HepG2 (cell line): Measurements from ENCODE around the gene SLC35B1. TPM values are rescaled to one million over a fixed set of nuclear protein-coding genes. Genes with fewer than 3 reads are reported as not detected.
A peak's percentile ranks its signal among the peaks of the same experiment; 100 is the strongest.

ENCODE experiments used
- CEBPG ChIP-seq: IDR thresholded peaks from 2 replicates; pipeline ENCODE4 v1.6.1; 2016
- CHCHD3 ChIP-seq: sonication (generic); formaldehyde crosslinking; IDR thresholded peaks from 2 replicates; pipeline ENCODE4 v1.8.0; 2022; ENCODE audit warnings: mild to moderate bottlenecking, missing genetic modification reagents, moderate library complexity
- CSRNP1 ChIP-seq: sonication (generic); formaldehyde crosslinking; IDR thresholded peaks from 2 replicates; pipeline ENCODE4 v1.8.1; 2023; ENCODE audit warnings: mild to moderate bottlenecking, missing genetic modification reagents
- DPF2 ChIP-seq: sonication (generic); formaldehyde crosslinking; IDR thresholded peaks from 2 replicates; pipeline ENCODE4 v1.4.0; 2020; ENCODE audit warnings: mild to moderate bottlenecking, low read depth, missing genetic modification reagents, borderline replicate concordance
- ETV6 ChIP-seq: sonication (generic); formaldehyde crosslinking; conservative IDR thresholded peaks from 2 replicates; pipeline ENCODE4 v1.4.0; 2020; ENCODE audit warnings: missing genetic modification reagents
- GABPB1 ChIP-seq: IDR thresholded peaks from 2 replicates; pipeline ENCODE4 v1.6.1; 2016; ENCODE audit warnings: mild to moderate bottlenecking, missing genetic modification reagents, moderate library complexity, missing compliant biosample characterization
- HDAC2 ChIP-seq: sonication (generic); formaldehyde crosslinking; IDR thresholded peaks from 2 replicates; pipeline ENCODE4 v1.4.0; 2020; ENCODE audit warnings: missing genetic modification reagents
- NFIC ChIP-seq: IDR thresholded peaks from 2 replicates; pipeline ENCODE4 v1.6.1; 2012; ENCODE audit warnings: mild to moderate bottlenecking, low read length, inconsistent platforms
- NFKBIZ ChIP-seq: IDR thresholded peaks from 2 replicates; pipeline ENCODE4 v1.6.1; 2018; ENCODE audit warnings: missing genetic modification reagents, missing compliant biosample characterization
- NR1H2 ChIP-seq: sonication (generic); formaldehyde crosslinking; IDR thresholded peaks from 2 replicates; pipeline ENCODE4 v1.8.1; 2022; ENCODE audit warnings: low read depth, missing genetic modification reagents, borderline replicate concordance
- RFXAP ChIP-seq: sonication (generic); formaldehyde crosslinking; IDR thresholded peaks from 2 replicates; pipeline ENCODE4 v1.4.0; 2020; ENCODE audit warnings: missing genetic modification reagents, borderline replicate concordance
- SRF ChIP-seq: IDR thresholded peaks from 2 replicates; pipeline ENCODE4 v1.6.1; 2011; ENCODE audit warnings: mild to moderate bottlenecking, low read depth, low read length, moderate library complexity
- STAG1 ChIP-seq: sonication (generic); formaldehyde crosslinking; IDR thresholded peaks from 2 replicates; pipeline ENCODE4 v1.4.0; 2020; ENCODE audit warnings: missing genetic modification reagents
- ZKSCAN5 ChIP-seq: sonication (generic); formaldehyde crosslinking; IDR thresholded peaks from 2 replicates; pipeline ENCODE4 v1.5.1; 2020; ENCODE audit warnings: mild to moderate bottlenecking, missing genetic modification reagents
- ZNF407 ChIP-seq: sonication (generic); formaldehyde crosslinking; IDR thresholded peaks from one replicate; pipeline ENCODE4 v1.5.1; 2020; ENCODE audit warnings: mild to moderate bottlenecking, missing genetic modification reagents; ENCODE audit errors: not compliant biosample characterization
- polyA plus RNA-seq, 8 experiments: library from polyadenylated mRNA; depleted of rRNA in 3 of 8; stranded (reverse) in 7 of 8; unstranded in 1 of 8; fragments of >200 nt; fragmentation: Illumina TruSeq in 4 of 8; extraction: Trizol in 4 of 8; gene quantifications; 2 replicates each; pipeline versions ENCODE4 v1.2.1 to v1.2.3, GENCODE V29; 2011 to 2016; ENCODE audit warnings: low read depth in 4 of 8, missing spikeins in 1 of 8, mixed read lengths in 1 of 8; ENCODE audit not compliant: insufficient read depth in 1 of 8
- total RNA-seq, 5 experiments: library from RNA; depleted of rRNA; stranded (reverse); fragments of >200 nt; fragmentation: Illumina TruSeq; extraction: Trizol; gene quantifications; 2 replicates each; pipeline ENCODE4 v1.2.3, GENCODE V29; 2016; ENCODE audit warnings: low read depth in 1 of 5
- TF ChIP-seq, protein P1 (sequence below): sonication (generic); formaldehyde crosslinking; IDR thresholded peaks from 2 replicates; pipeline ENCODE4 v1.4.0; 2020; ENCODE audit warnings: missing genetic modification reagents
- TF ChIP-seq, protein P2 (sequence below): sonication (generic); formaldehyde crosslinking; IDR thresholded peaks from 2 replicates; pipeline ENCODE4 v1.8.1; 2023; ENCODE audit warnings: mild to moderate bottlenecking, inconsistent platforms, moderate library complexity, missing genetic modification reagents, borderline replicate concordance

The SLC35B1 gene
- total and polyA plus RNA-seq, 2 of the 13 experiments (the other 11 are each of a cell fraction or from before 2014, with no cell fraction given): 99.6 to 113 TPM

GRCh38 chr17:49677134-49677932 lies 30.4 kb downstream of the SLC35B1 start (continued):
- TF ChIP-seq CSRNP1 (CRISPR knock-in tag) (no peak), ZKSCAN5 (CRISPR knock-in tag) (no peak), STAG1 (CRISPR knock-in tag) (no peak), NFKBIZ (CRISPR knock-in tag) (no peak), SRF (no peak), NFIC (no peak), NR1H2 (CRISPR knock-in tag) (no peak), CEBPG (no peak), GABPB1 (no peak), RFXAP (CRISPR knock-in tag) (no peak), ZNF407 (CRISPR knock-in tag) (no peak), DPF2 (CRISPR knock-in tag) (no peak), ETV6 (CRISPR knock-in tag) (no peak; the same call in 1 of the 2 replicates), CHCHD3 (CRISPR knock-in tag) (peak; percentile 64; the same call in 1 of the 2 replicates), HDAC2 (CRISPR knock-in tag) (peak; percentile 60; the same call in 1 of the 2 replicates)
- TF ChIP-seq, protein P1, sequence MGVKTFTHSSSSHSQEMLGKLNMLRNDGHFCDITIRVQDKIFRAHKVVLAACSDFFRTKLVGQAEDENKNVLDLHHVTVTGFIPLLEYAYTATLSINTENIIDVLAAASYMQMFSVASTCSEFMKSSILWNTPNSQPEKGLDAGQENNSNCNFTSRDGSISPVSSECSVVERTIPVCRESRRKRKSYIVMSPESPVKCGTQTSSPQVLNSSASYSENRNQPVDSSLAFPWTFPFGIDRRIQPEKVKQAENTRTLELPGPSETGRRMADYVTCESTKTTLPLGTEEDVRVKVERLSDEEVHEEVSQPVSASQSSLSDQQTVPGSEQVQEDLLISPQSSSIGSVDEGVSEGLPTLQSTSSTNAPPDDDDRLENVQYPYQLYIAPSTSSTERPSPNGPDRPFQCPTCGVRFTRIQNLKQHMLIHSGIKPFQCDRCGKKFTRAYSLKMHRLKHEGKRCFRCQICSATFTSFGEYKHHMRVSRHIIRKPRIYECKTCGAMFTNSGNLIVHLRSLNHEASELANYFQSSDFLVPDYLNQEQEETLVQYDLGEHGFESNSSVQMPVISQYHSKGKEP (CRISPR knock-in tag): no peak; the same call in 1 of the 2 replicates
- TF ChIP-seq, protein P2, sequence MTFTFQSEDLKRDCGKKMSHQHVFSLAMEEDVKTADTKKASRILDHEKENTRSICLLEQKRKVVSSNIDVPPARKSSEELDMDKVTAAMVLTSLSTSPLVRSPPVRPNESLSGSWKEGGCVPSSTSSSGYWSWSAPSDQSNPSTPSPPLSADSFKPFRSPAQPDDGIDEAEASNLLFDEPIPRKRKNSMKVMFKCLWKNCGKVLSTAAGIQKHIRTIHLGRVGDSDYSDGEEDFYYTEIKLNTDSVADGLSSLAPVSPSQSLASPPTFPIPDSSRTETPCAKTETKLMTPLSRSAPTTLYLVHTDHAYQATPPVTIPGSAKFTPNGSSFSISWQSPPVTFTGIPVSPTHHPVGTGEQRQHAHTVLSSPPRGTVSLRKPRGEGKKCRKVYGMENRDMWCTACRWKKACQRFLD (CRISPR knock-in tag): 0 out of 2 replicates have a peak, but pooled peaks have one; percentile 1
